Type B pancreatic cell (in vitro differentiated cells): Measurements from ENCODE around the gene SUSD6. TPM values are rescaled to one million over a fixed set of nuclear protein-coding genes. Genes with fewer than 3 reads are reported as not detected.
"Not testable (repeated sequence)": the region's sequence is repeated elsewhere in the genome, so short reads cannot be mapped to it uniquely, and the experiment has no call there.

Experiments
- DNase-seq: peaks from one replicate; pipeline ENCODE4 v3.0.0; 2021; ENCODE audit warnings: mixed read lengths; ENCODE audit not compliant: unreplicated experiment; ENCODE audit errors: extremely low spot score
- H3K27ac Mint-ChIP-seq: 2 replicates; pipeline ENCODE4 v1.8.0; 2021; ENCODE audit warnings: mild to moderate bottlenecking, mixed read lengths
- H3K27me3 Mint-ChIP-seq: 2 replicates; pipeline ENCODE4 v1.8.0; 2021; ENCODE audit warnings: mixed read lengths
- H3K36me3 Mint-ChIP-seq: 2 replicates; pipeline ENCODE4 v1.8.0; 2021; ENCODE audit warnings: mixed read lengths
- H3K4me1 Mint-ChIP-seq: one replicate; pipeline ENCODE4 v1.8.0; 2021; ENCODE audit warnings: mixed read lengths; ENCODE audit not compliant: unreplicated experiment
- H3K4me3 Mint-ChIP-seq: 2 replicates; pipeline ENCODE4 v1.8.0; 2021; ENCODE audit warnings: mild to moderate bottlenecking, mixed read lengths
- H3K9me3 Mint-ChIP-seq: 2 replicates; pipeline ENCODE4 v1.8.0; 2021; ENCODE audit warnings: mixed read lengths
- CTCF ChIP-seq: fragments of 200-600 bp; sonication (generic); conservative IDR thresholded peaks from 2 replicates; pipeline ENCODE4 v1.5.0; 2021; ENCODE audit warnings: antibody characterized with exemption, mild to moderate bottlenecking
- total RNA-seq: library from RNA; stranded (reverse); gene quantifications from 2 replicates; pipeline ENCODE4 v1.2.1, GENCODE V29; 2021; ENCODE audit warnings: low replicate concordance

Gene SUSD6
- total RNA-seq, 1 donor from 2014 or later: 31.7 TPM

GRCh38 chr14:69713993-69714679 is 102.7 kb downstream of the SUSD6 start:
- Mint-ChIP-seq H3K27ac (peak overlapping the region; percentile 88), H3K27me3 (no peaks in the 10 kb centered on the region), H3K4me3 (peak overlapping the region; percentile 53), H3K9me3 (no peaks in the 10 kb centered on the region), H3K4me1 (peaks cover 64% of the 10 kb centered on the region), H3K36me3 (peaks cover 9% of the 10 kb centered on the region)
- TF ChIP-seq CTCF: no peak
- no peak for DNase-seq

- Mint-ChIP-seq H3K9me3 (no peaks in the 10 kb centered on the region), H3K27ac (peak overlapping the region; percentile 31), H3K4me3 (no peak overlapping the region), H3K27me3 (no peaks in the 10 kb centered on the region), H3K36me3 (peaks cover 5% of the 10 kb centered on the region), H3K4me1 (peaks cover 56% of the 10 kb centered on the region)
- DNase-seq: no peak
- TF ChIP-seq CTCF: no peak
These were observed 104.5 kb downstream of the SUSD6 start for GRCh38 chr14:69715725-69716477.

GRCh38 chr14:69716478-69717187 is 105.2 kb downstream of the SUSD6 start:
- Mint-ChIP-seq H3K27ac (peak overlapping the region; percentile 80), H3K4me3 (peak overlapping the region; percentile 2), H3K27me3 (no peaks in the 10 kb centered on the region), H3K4me1 (peaks cover 48% of the 10 kb centered on the region), H3K9me3 (no peaks in the 10 kb centered on the region), H3K36me3 (peaks cover 5% of the 10 kb centered on the region)
- TF ChIP-seq CTCF: no peak
- DNase-seq: no peak

- not testable (repeated sequence) for DNase-seq
These were observed 107.2 kb downstream of the SUSD6 start for GRCh38 chr14:69718614-69719013.

GRCh38 chr14:69719501-69719951 is 108.1 kb downstream of the SUSD6 start:
- no peaks in the 10 kb centered on the region for H3K27me3 Mint-ChIP-seq

More at GRCh38 chr14:69718614-69719013, 107.2 kb downstream of the SUSD6 start:
- H3K9me3 Mint-ChIP-seq, H3K27ac Mint-ChIP-seq, H3K4me3 Mint-ChIP-seq, H3K36me3 Mint-ChIP-seq, H3K27me3 Mint-ChIP-seq: not testable (repeated sequence)
- peaks cover 28% of the 10 kb centered on the region for H3K4me1 Mint-ChIP-seq

More at GRCh38 chr14:69719501-69719951, 108.1 kb downstream of the SUSD6 start:
- no peaks in the 10 kb centered on the region for H3K9me3 Mint-ChIP-seq
- H3K4me3 Mint-ChIP-seq: no peak overlapping the region
- no peak for TF ChIP-seq CTCF
- peaks cover 19% of the 10 kb centered on the region for H3K4me1 Mint-ChIP-seq
- H3K27ac Mint-ChIP-seq: no peak overlapping the region
- DNase-seq: no peak
- peaks cover 5% of the 10 kb centered on the region for H3K36me3 Mint-ChIP-seq
